Gastroesophageal sphincter (tissue), 3 donors: ENCODE results near the gene ASB15.

ENCODE experiments used
- CTCF ChIP-seq, 4 experiments: fragments of 200-600 bp in 2 of 4; fragments of 450-650 bp in 2 of 4; sonication (generic) in 1 of 4; IDR thresholded peaks; one replicate each; pipeline ENCODE4 v1.5.1; 2017 to 2019; ENCODE audit warnings: antibody characterized with exemption in 4 of 4, mild to moderate bottlenecking in 2 of 4, moderate library complexity in 2 of 4
- POLR2A ChIP-seq, 2 donors: fragments of 450-650 bp; IDR thresholded peaks; one replicate each; pipeline ENCODE4 v1.6.1; 2017; ENCODE audit warnings: antibody characterized with exemption in 2 of 2, mild to moderate bottlenecking in 2 of 2, moderate library complexity in 1 of 2
- POLR2AphosphoS5 ChIP-seq: sonication (generic); formaldehyde crosslinking; IDR thresholded peaks from one replicate; pipeline ENCODE4 v1.6.1; 2017; ENCODE audit warnings: antibody characterized with exemption

- TF ChIP-seq POLR2A (IDR thresholded peaks at IDR 0.05) (no peak), CTCF (IDR thresholded peaks at IDR 0.05) (no peak), POLR2AphosphoS5 (no peak)
Measured at GRCh38 chr7:123665157-123665556, 63.5 kb downstream of the ASB15 start.
